Hepatocyte (in vitro differentiated cells): ENCODE results near the gene GAS2L1. TPM values are rescaled to one million over a fixed set of nuclear protein-coding genes. Genes with fewer than 3 reads are reported as not detected.
A peak's percentile ranks its signal among the peaks of the same experiment; 100 is the strongest.

Experiments used
- DNase-seq: peaks from one replicate; pipeline ENCODE4 v3.0.0-alpha.2; 2016; ENCODE audit warnings: low spot score
- H2AFZ ChIP-seq: fragments of 200-600 bp; sonication (generic); 2 replicates; pipeline ENCODE4 v1.6.0; 2016; ENCODE audit warnings: antibody characterized with exemption, mild to moderate bottlenecking
- H3K27ac ChIP-seq: fragments of 200-600 bp; sonication (generic); 2 replicates; pipeline ENCODE4 v1.5.1; 2016; ENCODE audit warnings: mild to moderate bottlenecking
- H3K27me3 ChIP-seq: fragments of 200-600 bp; sonication (generic); 2 replicates; pipeline ENCODE4 v1.6.1; 2016
- H3K36me3 ChIP-seq: fragments of 200-600 bp; sonication (generic); replicated peaks from 2 replicates; pipeline ENCODE4 v1.5.1; 2016; ENCODE audit warnings: low read depth; ENCODE audit not compliant: insufficient read depth
- H3K4me1 ChIP-seq: fragments of 200-600 bp; sonication (generic); 2 replicates; pipeline ENCODE4 v1.5.1; 2016; ENCODE audit warnings: mild to moderate bottlenecking, moderate library complexity; ENCODE audit not compliant: insufficient read depth
- H3K4me2 ChIP-seq: fragments of 200-600 bp; sonication (generic); 2 replicates; pipeline ENCODE4 v1.6.0; 2016
- H3K4me3 ChIP-seq: fragments of 200-600 bp; sonication (generic); 2 replicates; pipeline ENCODE4 v1.5.1; 2016; ENCODE audit warnings: mild to moderate bottlenecking
- H3K79me2 ChIP-seq: fragments of 200-600 bp; sonication (generic); 2 replicates; pipeline ENCODE4 v1.6.0; 2017; ENCODE audit warnings: mild to moderate bottlenecking
- H3K9me2 ChIP-seq: fragments of 200-600 bp; sonication (generic); replicated peaks from 2 replicates; pipeline ENCODE4 v1.6.0; 2017; ENCODE audit warnings: mild to moderate bottlenecking; ENCODE audit not compliant: insufficient read depth
- H3K9me3 ChIP-seq: fragments of 200-600 bp; sonication (generic); 2 replicates; pipeline ENCODE4 v1.5.1; 2016; ENCODE audit warnings: low read depth, mild to moderate bottlenecking
- H4K20me1 ChIP-seq: fragments of 200-600 bp; sonication (generic); 2 replicates; pipeline ENCODE4 v1.6.0; 2016; ENCODE audit warnings: mild to moderate bottlenecking; ENCODE audit not compliant: insufficient read depth, poor library complexity, severe bottlenecking
- CTCF ChIP-seq: fragments of 200-600 bp; sonication (generic); IDR thresholded peaks from 2 replicates; pipeline ENCODE4 v1.5.1; 2016; ENCODE audit warnings: antibody characterized with exemption, mild to moderate bottlenecking; ENCODE audit not compliant: poor library complexity
- EZH2 ChIP-seq: fragments of 200-600 bp; sonication (generic); IDR thresholded peaks from 2 replicates; pipeline ENCODE4 v1.6.1; 2016; ENCODE audit warnings: antibody characterized with exemption, mild to moderate bottlenecking, borderline replicate concordance
- EZH2phosphoT487 ChIP-seq: fragments of 200-600 bp; sonication (generic); IDR thresholded peaks from one replicate; pipeline ENCODE4 v1.6.1; 2018; ENCODE audit warnings: antibody characterized with exemption, mild to moderate bottlenecking, low read depth, moderate library complexity; ENCODE audit not compliant: unreplicated experiment, severe bottlenecking
- WGBS: methylation state at CpG from one replicate; pipeline ENCODE4 v1.1.6; 2016; ENCODE audit warnings: low lambda C conversion rate; ENCODE audit errors: missing lambda C conversion rate; 5-methylcytosine and 5-hydroxymethylcytosine counted together
- polyA plus RNA-seq: library from polyadenylated mRNA; unstranded; fragments of >200 nt; fragmentation: Nextera tagmentation; extraction: Ambion mirVana; gene quantifications from 2 replicates; pipeline ENCODE4 v1.2.1, GENCODE V29; 2016
- total RNA-seq: library from RNA; depleted of rRNA; stranded (reverse); fragments of >200 nt; gene quantifications from 2 replicates; pipeline ENCODE4 v1.2.3, GENCODE V29; 2014

Gene GAS2L1
- total and polyA plus RNA-seq, 2 experiments from 2014 or later, result 10.4 to 46.0 TPM

- 71% methylated on average over 39 of the region's 51 CpGs for WGBS
- TF ChIP-seq EZH2 (no peak), EZH2phosphoT487 (no peak), CTCF (no peak)
- Histone ChIP-seq H3K36me3 (no peaks in the 10 kb centered on the region), H3K4me3 (no peak overlapping the region), H3K79me2 (no peaks in the 10 kb centered on the region), H3K4me1 (peaks cover 18% of the 10 kb centered on the region), H3K27me3 (peaks cover 37% of the 10 kb centered on the region), H3K9me3 (no peaks in the 10 kb centered on the region), H3K27ac (no peak overlapping the region), H3K9me2 (no peaks in the 10 kb centered on the region), H4K20me1 (no peaks in the 10 kb centered on the region), H3K4me2 (peak overlapping the region; percentile 85), H2AFZ (no peak overlapping the region)
- no peak for DNase-seq
Measured at GRCh38 chr22:29313576-29314466, 7.4 kb downstream of the GAS2L1 start.

GRCh38 chr22:29314537-29315285, 8.3 kb downstream of the GAS2L1 start:
- Histone ChIP-seq H3K4me2 (peak overlapping the region; percentile 85), H3K27ac (no peak overlapping the region), H3K79me2 (no peaks in the 10 kb centered on the region), H3K36me3 (no peaks in the 10 kb centered on the region), H3K27me3 (peaks cover 37% of the 10 kb centered on the region), H3K9me3 (no peaks in the 10 kb centered on the region), H2AFZ (no peak overlapping the region), H3K4me3 (no peak overlapping the region), H3K4me1 (peaks cover 13% of the 10 kb centered on the region), H4K20me1 (no peaks in the 10 kb centered on the region), H3K9me2 (no peaks in the 10 kb centered on the region)
- WGBS, result 11% methylated on average over 51 of the region's 69 CpGs
- peak; percentile 75 for TF ChIP-seq EZH2
- TF ChIP-seq EZH2phosphoT487, result no peak
- no peak for TF ChIP-seq CTCF
- DNase-seq, result no peak

GRCh38 chr22:29315286-29316140, 9.1 kb downstream of the GAS2L1 start, which contains the start of gene RASL10A:
Gene RASL10A (minus strand): TSS chr22:29315697. CDS start chr22:29315246, 451 bp downstream.
- DNase-seq, result no peak
- Histone ChIP-seq H3K27me3 (peaks cover 37% of the 10 kb centered on the region), H3K36me3 (no peaks in the 10 kb centered on the region), H3K4me2 (peak within 1 kb of the TSS; percentile 85), H4K20me1 (no peaks in the 10 kb centered on the region), H3K9me2 (no peaks in the 10 kb centered on the region), H2AFZ (no peak within 1 kb of the TSS), H3K27ac (no peak within 1 kb of the TSS), H3K4me3 (peak within 1 kb of the TSS; percentile 10), H3K79me2 (no peaks in the 10 kb centered on the region), H3K9me3 (no peaks in the 10 kb centered on the region), H3K4me1 (peaks cover 11% of the 10 kb centered on the region)
- TF ChIP-seq EZH2 (peak; percentile 60), CTCF (no peak), EZH2phosphoT487 (no peak)
- 4% methylated on average over 50 of the region's 103 CpGs for WGBS
